NCI-H2029 (cell line): Measurements from ENCODE around the gene FAM43A.

ENCODE experiments used
- DNase-seq: peaks from one replicate; lab custom pipeline; 2025; lab: John Stamatoyannopoulos, UW

FAM43A gene

DNA sequence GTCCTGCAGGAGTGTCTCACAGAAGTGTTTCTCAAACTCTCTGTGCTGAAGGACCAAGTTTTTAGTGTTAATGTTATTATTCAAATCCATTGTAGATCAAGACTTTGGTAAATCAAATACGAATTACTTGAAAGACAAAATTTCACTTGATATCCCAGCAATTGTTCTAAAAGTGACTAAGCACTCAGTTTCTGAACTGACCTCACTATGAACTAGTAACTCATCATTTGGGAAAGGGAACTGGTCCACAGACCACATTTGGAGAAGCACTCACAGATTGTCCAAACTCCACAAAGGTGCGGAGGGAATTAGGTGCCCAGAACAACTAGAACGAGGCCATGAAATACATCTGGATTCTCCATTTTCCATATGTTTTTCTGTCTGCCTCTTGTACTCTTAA lies 25.6 kb downstream of the FAM43A start:
- no peak for DNase-seq

DNA sequence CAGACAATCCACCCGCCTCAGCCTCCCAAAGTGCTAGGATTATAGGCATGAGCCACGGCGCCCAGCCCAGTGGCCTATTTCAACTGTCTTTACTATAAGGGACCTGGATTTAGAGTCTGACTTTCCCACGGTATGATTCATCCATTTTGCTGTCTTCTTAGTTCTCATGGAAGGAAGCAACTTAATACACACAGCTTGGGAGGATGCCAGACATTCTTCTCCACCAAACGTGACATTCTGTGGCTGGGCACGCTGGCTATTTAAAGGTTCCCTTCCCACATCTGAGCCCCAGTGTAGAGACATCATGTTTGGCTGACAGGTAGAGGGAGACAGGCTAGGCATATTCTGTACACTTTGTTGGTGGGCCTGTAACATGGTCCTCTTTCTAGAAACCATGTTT lies 26.2 kb downstream of the FAM43A start:
- no peak for DNase-seq

DNA sequence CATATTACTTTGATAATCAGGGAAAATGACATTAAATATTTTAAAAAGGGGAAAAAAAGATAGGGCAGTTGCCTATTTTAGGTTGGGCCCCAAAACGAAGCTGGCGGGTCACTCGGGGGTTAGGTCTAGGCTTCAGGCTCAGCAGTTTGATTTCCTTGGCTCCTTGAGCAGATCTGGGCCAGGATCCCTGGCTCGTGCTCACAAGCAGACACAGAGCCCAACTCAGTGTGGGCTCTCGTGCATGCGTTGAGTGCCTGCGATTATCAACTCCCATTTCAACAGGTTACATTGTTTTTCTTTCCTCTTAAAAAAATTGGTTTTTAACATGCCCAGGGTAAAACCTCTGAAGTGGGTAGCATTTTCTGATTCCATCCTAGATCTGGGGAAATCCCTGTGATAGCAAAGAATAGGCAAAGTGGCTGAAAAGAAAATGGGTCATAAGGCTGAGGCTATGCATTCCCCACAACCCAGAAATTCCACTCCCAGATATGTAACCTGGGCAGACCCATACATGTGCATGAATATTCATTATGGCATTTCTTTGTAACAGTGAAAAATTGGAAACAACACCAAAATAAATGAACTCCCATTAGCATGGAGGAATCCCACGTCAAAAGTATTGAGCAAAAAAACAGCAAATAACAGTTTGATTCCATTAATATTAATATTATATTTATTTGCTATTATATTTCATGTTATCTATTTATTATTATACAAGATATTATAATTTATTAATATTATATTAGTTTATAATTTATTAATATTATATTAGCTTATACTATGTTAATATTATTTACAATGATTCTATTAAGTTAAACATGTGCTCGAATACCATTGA lies 27.8 kb downstream of the FAM43A start:
- DNase-seq, result no peak

DNA sequence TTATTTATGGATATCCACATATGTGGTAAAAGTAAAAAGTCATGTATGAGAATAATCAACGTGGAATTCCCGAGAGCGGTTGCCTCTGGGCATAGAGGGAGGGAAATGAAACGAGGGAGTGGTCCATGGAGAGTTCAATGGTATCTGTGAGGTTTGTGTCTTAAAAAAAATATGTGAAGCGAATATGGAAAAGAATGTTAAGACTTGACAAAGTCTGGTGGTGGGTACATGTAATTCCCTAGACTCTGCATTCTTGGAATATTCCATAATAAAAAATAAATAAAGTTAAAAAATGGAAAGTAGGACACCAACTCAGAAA lies 28.4 kb downstream of the FAM43A start:
- no peak for DNase-seq

DNA sequence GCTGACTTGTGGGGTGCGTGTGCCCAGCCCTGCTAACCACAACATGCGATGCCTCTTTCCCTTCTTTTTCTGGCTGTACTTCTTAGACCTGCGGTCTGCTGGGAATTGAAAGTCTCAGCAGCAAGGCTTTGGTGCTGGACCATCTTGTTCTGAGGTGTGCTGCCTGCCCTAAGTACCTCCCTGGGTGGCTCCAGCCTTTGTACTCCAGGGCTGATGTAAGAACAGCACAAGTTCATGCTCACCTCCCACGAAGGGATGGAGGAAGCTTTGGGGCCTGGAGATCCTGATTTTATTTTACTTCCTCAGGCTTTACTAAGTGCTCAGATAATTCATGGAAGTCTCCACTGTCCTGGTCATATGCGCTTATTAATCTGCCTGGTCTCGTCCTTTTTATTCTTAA lies 28.9 kb downstream of the FAM43A start:
- no peak for DNase-seq

DNA sequence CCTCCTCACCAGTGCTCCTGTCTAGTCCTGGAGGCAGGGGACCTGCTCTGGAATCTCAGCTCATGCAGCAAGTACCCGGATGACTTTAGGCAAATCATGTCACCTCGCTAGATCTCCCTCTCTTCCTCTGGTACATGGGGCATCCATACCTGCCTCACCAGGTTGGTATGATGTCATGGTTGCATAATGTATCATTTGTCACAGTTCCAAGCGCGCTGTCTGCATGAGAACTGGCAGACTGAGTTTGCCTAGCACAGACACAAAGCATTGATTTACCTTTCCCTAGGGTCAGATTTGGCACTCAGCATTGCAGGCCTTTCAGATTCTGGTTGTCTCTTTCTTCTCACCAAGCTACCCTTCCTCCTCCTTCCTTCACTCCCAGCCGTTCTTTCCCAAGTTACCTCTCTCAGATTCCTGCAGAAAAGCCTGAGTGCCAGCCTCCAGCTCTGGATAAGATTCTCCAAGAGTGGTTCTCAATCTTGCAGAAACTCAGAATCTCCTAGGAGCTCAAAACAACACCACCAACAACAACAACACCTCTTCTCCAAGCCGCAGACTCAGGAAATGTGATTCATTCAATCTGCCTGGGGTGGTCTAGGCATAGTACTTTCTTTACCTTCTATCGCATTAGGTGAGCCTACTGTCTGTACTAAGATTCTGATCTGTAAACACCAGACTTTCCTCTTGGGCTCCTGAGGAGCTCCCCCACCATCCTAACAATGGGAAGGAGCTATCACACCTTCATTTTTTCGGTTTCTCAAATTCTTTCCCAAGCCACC lies 29.5 kb downstream of the FAM43A start:
- DNase-seq, result no peak

DNA sequence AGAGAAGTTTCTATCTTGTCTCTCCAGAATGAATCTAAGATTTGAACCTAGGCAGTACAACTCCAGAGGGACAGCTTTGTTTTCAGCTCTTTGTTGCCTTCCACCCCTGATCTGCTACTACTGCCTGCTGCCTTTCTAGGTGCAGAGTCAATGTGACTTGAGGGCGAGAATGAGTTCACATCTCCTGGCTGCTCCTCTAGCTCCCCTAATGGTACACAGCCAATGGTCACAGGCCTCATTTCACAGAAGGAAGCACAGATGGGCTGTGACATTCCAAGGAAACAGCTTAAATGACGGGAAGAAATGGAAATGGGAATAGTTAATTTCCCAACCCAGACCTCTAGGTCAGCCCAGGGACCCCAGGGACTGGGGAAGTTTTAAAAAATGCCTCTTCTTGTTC lies 32.4 kb downstream of the FAM43A start:
- no peak for DNase-seq

DNA sequence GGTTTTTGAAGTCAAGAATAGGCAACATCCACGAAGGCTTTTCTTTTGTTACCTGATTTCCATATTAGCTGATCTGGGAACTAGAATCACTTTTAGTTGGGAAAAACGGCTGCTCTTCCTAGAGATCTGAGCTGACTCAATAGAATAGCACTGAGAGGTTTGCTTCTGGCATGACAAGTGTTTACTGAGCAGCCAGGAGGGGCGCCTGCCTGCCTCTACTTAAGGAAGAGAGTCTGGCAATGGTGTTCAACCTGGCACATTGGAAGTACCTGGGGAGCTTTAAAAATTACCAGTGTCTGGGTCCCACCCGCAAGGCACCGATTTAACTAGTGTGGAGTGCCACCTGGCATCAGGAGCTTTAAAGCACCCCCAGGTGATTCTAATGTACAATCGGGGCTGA lies 34.4 kb downstream of the FAM43A start:
- DNase-seq, result peak; percentile 60

DNA sequence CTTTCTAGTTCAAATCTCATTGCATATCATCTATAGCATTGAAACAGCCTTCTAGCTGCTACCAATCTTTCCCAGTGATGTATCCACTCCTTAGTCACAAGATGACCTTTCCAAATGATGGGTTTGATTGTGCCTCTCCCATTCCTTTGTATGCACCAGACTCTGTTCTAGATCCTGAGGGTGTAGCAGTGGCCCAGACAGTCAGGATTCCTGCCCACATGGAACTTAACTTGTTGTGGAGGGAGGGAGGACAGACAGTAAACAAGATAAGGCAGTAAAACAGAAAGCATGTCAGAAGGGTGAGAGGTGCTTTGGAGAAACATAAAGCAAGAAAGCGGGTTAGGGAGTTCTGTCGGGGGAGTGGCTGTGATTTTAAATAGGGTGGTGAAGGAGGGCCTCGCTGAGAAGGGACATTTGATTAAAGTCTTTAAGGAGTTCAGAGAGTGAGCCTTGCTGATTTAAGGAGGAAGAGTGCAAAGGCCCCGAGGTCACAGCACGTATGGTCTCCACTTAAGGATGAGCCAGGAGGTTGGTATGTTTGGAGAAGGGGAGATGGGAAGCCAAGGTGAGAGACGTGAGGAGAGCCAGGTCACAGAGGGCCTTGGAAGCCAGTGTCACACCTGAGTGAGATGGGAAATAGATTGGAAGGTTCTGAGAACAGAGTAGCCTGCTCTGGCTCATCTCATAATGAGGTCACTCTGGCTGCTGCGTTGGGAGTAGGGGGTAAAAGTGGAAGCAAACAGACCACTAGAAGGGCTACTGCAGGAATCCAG lies 38.3 kb downstream of the FAM43A start:
- DNase-seq, result no peak

DNA sequence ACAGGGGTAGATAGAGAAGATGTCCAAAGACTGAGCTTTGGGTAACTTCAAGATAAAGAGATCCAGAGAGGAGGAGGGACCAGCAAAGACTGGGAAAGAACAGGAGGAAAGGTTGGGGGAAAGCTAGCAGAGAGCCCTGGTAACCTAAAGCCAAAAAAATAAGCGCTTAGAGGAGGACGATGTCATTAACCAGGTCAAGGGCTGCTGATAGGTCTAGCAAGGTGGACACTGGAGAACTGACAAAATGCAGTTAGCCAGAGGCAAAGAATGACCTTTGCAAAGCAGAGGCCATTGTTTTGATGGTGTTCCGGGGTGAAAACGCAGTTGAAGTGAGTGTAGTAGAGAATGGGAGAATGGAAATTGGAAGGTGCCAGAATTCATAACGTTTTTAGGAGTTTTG lies 39.7 kb downstream of the FAM43A start:
- DNase-seq, result no peak

DNA sequence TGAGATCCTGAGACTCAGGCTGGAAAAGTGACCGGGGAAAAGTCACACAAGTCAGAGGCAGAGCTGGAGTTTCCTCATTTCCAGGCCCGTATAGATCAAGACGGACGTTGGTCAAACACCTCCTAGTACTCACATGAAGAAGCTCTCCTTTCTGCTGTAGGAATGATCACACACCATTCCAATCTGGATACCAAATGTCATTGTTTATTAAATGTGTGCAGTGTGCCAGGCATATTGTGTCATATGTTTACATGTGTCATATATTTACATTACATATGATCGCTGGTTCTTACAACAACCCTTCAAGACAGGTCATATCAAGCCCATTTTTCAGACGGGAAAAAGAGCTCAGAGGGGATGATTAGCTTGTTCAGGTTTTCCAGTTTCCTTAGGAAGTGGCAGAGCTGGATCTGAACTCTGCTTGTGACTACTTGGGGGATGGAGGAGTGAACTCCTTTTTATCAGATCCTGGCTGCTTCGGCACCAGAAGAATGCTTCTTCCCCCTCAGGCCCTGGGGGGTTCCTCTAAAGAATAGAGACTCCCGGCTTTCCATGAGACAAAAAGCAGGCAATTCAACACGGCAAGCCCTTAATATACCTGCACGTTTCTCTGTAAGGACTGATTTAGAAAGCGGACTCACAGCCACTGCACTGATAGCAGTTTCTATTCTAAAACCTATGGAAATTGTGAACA lies 41.9 kb downstream of the FAM43A start:
- DNase-seq, result no peak

DNA sequence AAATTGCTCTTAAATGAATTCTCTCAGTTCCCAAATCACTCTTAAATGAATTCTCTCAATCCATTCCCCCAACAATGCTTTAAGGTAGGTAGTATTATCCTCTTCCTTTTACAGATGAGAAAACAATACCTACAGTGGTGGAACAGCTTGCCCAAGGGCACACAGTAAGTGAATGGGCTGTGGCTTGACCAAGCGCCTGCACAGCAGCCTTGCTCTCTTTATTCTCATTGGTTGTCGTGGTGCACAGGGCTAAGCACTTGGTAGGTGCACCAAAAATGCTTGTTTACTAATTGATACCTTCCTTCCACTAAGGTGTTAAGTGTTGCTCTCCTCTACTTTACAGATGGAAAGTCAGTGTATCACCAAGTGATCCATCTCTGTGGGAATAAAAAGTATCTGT lies 43.3 kb downstream of the FAM43A start:
- DNase-seq, result no peak

DNA sequence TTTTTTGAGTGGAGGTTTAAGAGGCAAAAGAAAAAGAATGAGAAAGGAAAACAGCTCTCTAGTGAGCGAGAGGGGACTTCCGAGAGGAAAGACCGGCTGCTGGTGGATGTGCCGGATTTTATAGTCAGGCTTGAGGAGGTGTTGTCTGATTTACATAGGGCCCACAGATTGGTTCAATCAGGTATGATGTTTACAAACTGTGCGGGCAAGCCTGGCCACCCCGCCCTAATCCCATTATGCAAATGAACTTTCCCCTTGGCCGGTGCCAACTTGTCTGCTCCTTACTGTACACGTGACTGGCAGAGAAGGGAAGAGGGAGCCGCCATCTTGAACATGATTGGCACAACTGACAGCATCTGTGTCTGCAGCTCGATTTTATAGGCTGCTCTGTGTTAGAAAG lies 44.7 kb downstream of the FAM43A start:
- DNase-seq, result peak; percentile 96

DNA sequence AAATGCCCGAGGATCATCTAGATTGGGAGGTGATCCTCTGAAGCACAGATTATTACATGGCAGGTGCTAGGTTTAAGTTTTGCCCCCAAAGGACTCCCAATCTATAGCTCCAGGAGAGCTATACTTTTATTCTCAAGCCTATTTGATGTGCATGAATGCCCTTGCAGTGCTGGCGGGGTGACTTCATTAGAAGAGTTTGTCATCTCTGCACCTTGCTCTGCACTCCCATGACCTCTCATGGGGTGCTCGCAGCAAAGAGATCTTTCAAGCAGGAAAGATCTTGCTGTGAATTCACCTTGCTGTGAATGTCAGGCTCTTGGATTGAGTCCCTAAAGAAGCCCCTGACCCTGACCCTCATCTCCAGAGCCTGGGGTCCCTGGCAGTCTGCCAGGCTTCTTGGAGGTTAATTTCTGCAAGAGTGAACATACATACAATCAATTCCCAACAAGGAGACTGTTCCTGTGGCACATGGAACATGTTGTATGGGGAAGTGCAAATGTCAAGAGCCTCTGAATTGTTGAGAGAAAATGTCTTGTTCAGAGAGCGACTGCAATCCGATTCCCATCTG lies 45.9 kb downstream of the FAM43A start:
- peak; percentile 59 for DNase-seq

DNA sequence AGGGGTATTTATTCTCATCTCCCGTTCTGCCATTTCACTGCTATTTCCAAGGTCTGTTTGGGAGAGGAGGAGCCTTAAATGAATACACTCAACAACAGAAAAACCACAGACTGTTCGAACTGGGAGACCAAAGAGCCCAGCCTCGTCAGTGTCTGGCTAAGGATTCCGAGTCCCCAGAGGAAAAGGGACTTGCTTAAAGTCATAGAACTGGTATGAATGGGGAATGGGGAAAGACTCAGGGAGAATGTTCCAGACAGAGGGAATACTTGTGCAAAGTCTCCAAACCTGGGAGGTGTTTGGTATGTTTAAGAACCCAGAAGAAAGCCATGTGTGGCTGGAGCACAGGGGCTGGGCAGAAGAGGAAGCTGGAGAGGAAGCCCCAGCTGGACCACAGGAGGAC lies 46.9 kb downstream of the FAM43A start:
- no peak for DNase-seq

DNA sequence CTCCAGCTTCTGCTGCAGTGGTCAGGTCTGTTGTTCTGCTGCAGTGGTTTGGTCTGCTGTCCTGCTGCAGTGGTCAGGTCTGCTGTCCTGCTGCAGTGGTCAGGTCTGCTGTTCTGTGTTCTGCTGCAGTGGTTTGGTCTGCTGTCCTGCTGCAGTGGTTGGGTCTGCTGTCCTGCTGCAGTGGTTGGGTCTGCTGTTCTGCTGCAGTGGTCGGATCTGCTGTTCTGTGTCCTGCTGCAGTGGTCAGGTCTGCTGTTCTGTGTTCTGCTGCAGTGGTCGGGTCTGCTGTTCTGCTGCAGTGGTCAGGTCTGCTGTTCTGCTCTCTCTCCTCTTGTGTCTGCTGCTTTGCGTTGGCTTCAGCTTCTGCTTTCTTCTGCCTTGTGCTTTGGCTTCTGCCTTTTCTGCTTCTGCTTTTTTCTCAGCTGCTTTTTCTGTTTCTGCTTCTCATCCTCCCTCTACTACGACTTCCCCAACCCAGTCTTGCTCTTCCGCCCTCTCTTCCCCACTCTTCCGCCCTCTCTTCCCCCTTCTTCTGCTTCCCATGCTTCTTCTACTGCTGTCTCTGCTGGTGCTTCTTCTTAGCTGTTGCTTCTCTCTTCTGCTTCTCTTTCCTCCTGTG lies 50.7 kb downstream of the FAM43A start:
- no peak for DNase-seq

DNA sequence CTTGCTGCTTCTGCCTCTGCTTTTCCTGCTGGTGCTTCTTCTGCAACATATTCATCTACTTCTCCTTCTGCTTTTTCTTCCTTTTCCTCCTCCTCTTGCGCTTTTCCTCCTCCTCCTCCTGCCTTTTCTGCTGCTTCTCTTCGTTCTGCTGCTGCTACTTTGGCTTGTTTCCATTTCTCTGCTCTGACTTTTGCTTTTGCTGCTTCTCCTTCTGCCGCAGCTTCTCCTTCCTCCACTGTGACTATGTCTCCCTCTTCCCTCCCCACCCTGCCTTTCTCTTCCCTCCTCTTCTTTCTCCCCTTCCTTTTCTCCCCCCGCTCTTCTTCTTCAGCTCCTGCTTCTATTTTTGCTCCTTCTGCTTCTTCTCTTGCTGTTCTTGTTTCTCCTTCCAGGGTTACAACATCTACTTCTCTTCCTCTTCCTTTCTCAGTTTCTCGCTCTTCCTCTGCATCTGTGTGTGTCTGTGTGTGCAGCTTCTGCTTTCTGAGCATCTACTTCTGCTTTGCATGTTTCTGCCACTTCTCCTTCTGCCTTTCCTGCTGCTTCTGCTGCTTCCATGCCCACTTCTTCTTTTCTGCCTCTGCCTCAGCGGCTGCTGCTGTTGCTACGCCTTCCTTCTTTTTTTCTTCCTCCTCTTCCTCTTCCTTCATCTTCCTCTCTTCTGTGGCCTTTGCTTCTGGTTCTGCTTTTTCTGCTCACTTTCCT lies 51.4 kb downstream of the FAM43A start:
- DNase-seq, result no peak
